Caco-2 (cell line): Measurements from ENCODE around the gene FMO4. TPM values are rescaled to one million over a fixed set of nuclear protein-coding genes. Genes with fewer than 3 reads are reported as not detected.
A peak's percentile ranks its signal among the peaks of the same experiment; 100 is the strongest.
"Not testable (repeated sequence)": the region's sequence is repeated elsewhere in the genome, so short reads cannot be mapped to it uniquely, and the experiment has no call there.

Experiments
- BruUV-seq: library from RNA; stranded (reverse); fragments of 400-500 nt; replicated peaks from 2 replicates; lab custom pipeline; 2021; lab: Mats Ljungman, UMichigan
- CTCF ChIA-PET: fragments of 300-600 bp; sonication (Branson Sonifier 250); formaldehyde crosslinking; loops from one replicate; lab custom pipeline; 2022; ENCODE audit warnings: antibody characterized with exemption; lab: Charles Lee
- POLR2A ChIA-PET: fragments of 300-600 bp; sonication (Branson Sonifier 250); formaldehyde crosslinking; loops from one replicate; lab custom pipeline; 2022; ENCODE audit warnings: antibody characterized with exemption; lab: Charles Lee
- DNase-seq, 2 experiments: peaks; one replicate each; pipeline versions ENCODE4 v3.0.0 to v3.0.0-alpha.2; 2020 to 2022
- H3K27me3 ChIP-seq: replicated peaks from 2 replicates; pipeline ENCODE4 v1.6.0; 2011; ENCODE audit warnings: low read length; ENCODE audit not compliant: control insufficient read depth, insufficient read depth
- H3K36me3 ChIP-seq: 2 replicates; pipeline ENCODE4 v1.5.1; 2011; ENCODE audit warnings: low read length; ENCODE audit not compliant: control insufficient read depth, insufficient read depth
- H3K4me1 ChIP-seq: fragments of 250-450 bp; sonication (Bioruptor Pico); 2 replicates; pipeline ENCODE4 v1.5.1; 2020; ENCODE audit warnings: mild to moderate bottlenecking
- H3K4me3 ChIP-seq: 2 replicates; pipeline ENCODE4 v1.5.1; 2011; ENCODE audit warnings: low read depth, mild to moderate bottlenecking, control low read depth, low read length
- H3K9me3 ChIP-seq: fragments of 250-450 bp; sonication (Bioruptor Pico); 2 replicates; pipeline ENCODE4 v1.5.1; 2020; ENCODE audit warnings: mild to moderate bottlenecking, moderate library complexity
- H3K27ac Mint-ChIP-seq: one replicate; pipeline ENCODE4 v1.8.0; 2022; ENCODE audit warnings: mixed read lengths; ENCODE audit not compliant: unreplicated experiment
- H3K27me3 Mint-ChIP-seq: one replicate; pipeline ENCODE4 v1.8.0; 2022; ENCODE audit warnings: mixed read lengths; ENCODE audit not compliant: insufficient read depth, unreplicated experiment
- H3K36me3 Mint-ChIP-seq: one replicate; pipeline ENCODE4 v1.8.0; 2022; ENCODE audit warnings: mild to moderate bottlenecking, mixed read lengths; ENCODE audit not compliant: insufficient read depth, unreplicated experiment
- H3K4me1 Mint-ChIP-seq: one replicate; pipeline ENCODE4 v1.8.0; 2022; ENCODE audit warnings: low read depth, mixed read lengths; ENCODE audit not compliant: unreplicated experiment
- H3K4me3 Mint-ChIP-seq: one replicate; pipeline ENCODE4 v1.8.0; 2022; ENCODE audit warnings: mild to moderate bottlenecking, moderate library complexity, mixed read lengths; ENCODE audit not compliant: unreplicated experiment
- H3K9me3 Mint-ChIP-seq: one replicate; pipeline ENCODE4 v1.8.0; 2022; ENCODE audit warnings: mixed read lengths; ENCODE audit not compliant: unreplicated experiment
- CTCF ChIP-seq, 2 experiments: fragments of 200-600 bp in 1 of 2; IDR thresholded peaks; 1 replicate in 1 of 2; 2 replicates in 1 of 2; pipeline versions ENCODE4 v1.5.1 to v1.8.0; 2011 to 2022; ENCODE audit warnings: antibody characterized with exemption in 1 of 2, control low read depth in 1 of 2, inconsistent platforms in 1 of 2, low read depth in 1 of 2, low read length in 1 of 2, mild to moderate bottlenecking in 1 of 2, moderate library complexity in 1 of 2; ENCODE audit not compliant: insufficient read depth in 1 of 2, severe bottlenecking in 1 of 2, unreplicated experiment in 1 of 2
- intact Hi-C: fragments of 100-400 bp; cut with micrococcal nuclease; formaldehyde crosslinking; loops from one replicate; pipeline ENCODE4 v1.10.0; 2022; ENCODE audit not compliant: unreplicated experiment
- total RNA-seq: library from RNA; stranded (reverse); gene quantifications from 2 replicates; pipeline ENCODE4 v1.2.3, GENCODE V29; 2022

Gene FMO4
- total RNA-seq, 1 experiment from 2014 or later, result 2.3 TPM

GRCh38 chr1:171352554-171352953 lies 38.6 kb downstream of the FMO4 start:
- no peak for DNase-seq
- intact Hi-C loops, result no loop called here
- ChIA-PET CTCF (no interaction called here), POLR2A (no interaction called here)
- Histone ChIP-seq H3K36me3 (no peaks in the 10 kb centered on the region), H3K4me1 (no peaks in the 10 kb centered on the region), H3K4me3 (no peak overlapping the region), H3K27me3 (no peaks in the 10 kb centered on the region), H3K9me3 (peaks cover 5% of the 10 kb centered on the region; the same call in 1 of the 2 replicates)
- no peaks in the 10 kb centered on the region for H3K36me3 Mint-ChIP-seq
- peaks cover 19% of the 10 kb centered on the region for H3K4me1 Mint-ChIP-seq
- no peak for TF ChIP-seq CTCF (IDR thresholded peaks at IDR 0.05; ENCODE audit: insufficient read depth in 1 of 2, low read depth in 1 of 2, low read length in 1 of 2, severe bottlenecking in 1 of 2, unreplicated experiment in 1 of 2)
- no peak overlapping the region for H3K4me3 Mint-ChIP-seq
- H3K27me3 Mint-ChIP-seq, result no peaks in the 10 kb centered on the region
- no TSS peak for BruUV-seq
- peak overlapping the region; percentile 1 for H3K27ac Mint-ChIP-seq
- peaks cover 30% of the 10 kb centered on the region for H3K9me3 Mint-ChIP-seq

- no peaks in the 10 kb centered on the region for H3K4me1 ChIP-seq
- ChIA-PET CTCF (no interaction called here), POLR2A (no interaction called here)
- Mint-ChIP-seq H3K9me3 (peaks cover 25% of the 10 kb centered on the region), H3K27ac (no peak overlapping the region), H3K27me3 (no peaks in the 10 kb centered on the region), H3K4me3 (no peak overlapping the region), H3K4me1 (peaks cover 19% of the 10 kb centered on the region), H3K36me3 (no peaks in the 10 kb centered on the region)
- BruUV-seq, result no TSS peak
- no peaks in the 10 kb centered on the region for H3K27me3 ChIP-seq
- intact Hi-C loops, result no loop called here
- no peak for TF ChIP-seq CTCF (IDR thresholded peaks at IDR 0.05; ENCODE audit: insufficient read depth in 1 of 2, low read depth in 1 of 2, low read length in 1 of 2, severe bottlenecking in 1 of 2, unreplicated experiment in 1 of 2)
- H3K9me3 ChIP-seq, result peaks cover 3% of the 10 kb centered on the region
- H3K36me3 ChIP-seq, result no peaks in the 10 kb centered on the region
- no peak for DNase-seq
- no peak overlapping the region for H3K4me3 ChIP-seq
Observed at GRCh38 chr1:171355727-171356126, 41.7 kb downstream of the FMO4 start.

GRCh38 chr1:171357179-171357578 lies 43.2 kb downstream of the FMO4 start:
- Mint-ChIP-seq H3K4me3 (no peak overlapping the region), H3K27ac (no peak overlapping the region), H3K27me3 (no peaks in the 10 kb centered on the region), H3K4me1 (peaks cover 23% of the 10 kb centered on the region), H3K9me3 (peaks cover 30% of the 10 kb centered on the region), H3K36me3 (no peaks in the 10 kb centered on the region)
- H3K4me3 ChIP-seq, result no peak overlapping the region
- H3K27me3 ChIP-seq, result no peaks in the 10 kb centered on the region
- peaks cover 8% of the 10 kb centered on the region; the same call in 1 of the 2 replicates for H3K4me1 ChIP-seq
- no peak for DNase-seq
- no peak for TF ChIP-seq CTCF (IDR thresholded peaks at IDR 0.05; ENCODE audit: insufficient read depth in 1 of 2, low read depth in 1 of 2, low read length in 1 of 2, severe bottlenecking in 1 of 2, unreplicated experiment in 1 of 2)
- no TSS peak for BruUV-seq
- no peaks in the 10 kb centered on the region for H3K36me3 ChIP-seq
- CTCF ChIA-PET, result no interaction called here
- POLR2A ChIA-PET, result no interaction called here
- peaks cover 15% of the 10 kb centered on the region for H3K9me3 ChIP-seq
- intact Hi-C loops, result no loop called here

- H3K4me3 ChIP-seq, intact Hi-C loops, DNase-seq, H3K4me3 Mint-ChIP-seq, H3K36me3 ChIP-seq, POLR2A ChIA-PET, H3K27me3 Mint-ChIP-seq, BruUV-seq, H3K27me3 ChIP-seq, H3K27ac Mint-ChIP-seq, CTCF ChIA-PET, H3K36me3 Mint-ChIP-seq: not testable (repeated sequence)
- Histone ChIP-seq H3K9me3 (peaks cover 25% of the 10 kb centered on the region), H3K4me1 (peaks cover 15% of the 10 kb centered on the region; the same call in 1 of the 2 replicates)
- H3K4me1 Mint-ChIP-seq, result peaks cover 15% of the 10 kb centered on the region
- peaks cover 30% of the 10 kb centered on the region for H3K9me3 Mint-ChIP-seq
Observed at GRCh38 chr1:171359355-171359648, 45.3 kb downstream of the FMO4 start.

- peaks cover 15% of the 10 kb centered on the region; the same call in 1 of the 2 replicates for H3K4me1 ChIP-seq
- DNase-seq, H3K4me3 Mint-ChIP-seq, H3K4me3 ChIP-seq, CTCF ChIA-PET, H3K27me3 ChIP-seq, BruUV-seq, H3K27me3 Mint-ChIP-seq, POLR2A ChIA-PET, intact Hi-C loops, H3K27ac Mint-ChIP-seq, H3K36me3 Mint-ChIP-seq, H3K36me3 ChIP-seq: not testable (repeated sequence)
- peaks cover 30% of the 10 kb centered on the region for H3K9me3 Mint-ChIP-seq
- peaks cover 28% of the 10 kb centered on the region for H3K9me3 ChIP-seq
- peaks cover 15% of the 10 kb centered on the region for H3K4me1 Mint-ChIP-seq
Observed at GRCh38 chr1:171359731-171360527, 45.9 kb downstream of the FMO4 start.
